KMS-11 (cell line): ENCODE results near the gene ZDHHC22.
A peak's percentile ranks its signal among the peaks of the same experiment; 100 is the strongest.

ENCODE experiments used
- H2AFZ ChIP-seq: fragments of 200-600 bp; sonication (generic); 2 replicates; pipeline ENCODE4 v1.6.1; 2016; ENCODE audit warnings: antibody characterized with exemption, mixed run types, low read depth
- H3K27ac ChIP-seq: fragments of 200-600 bp; sonication (generic); 2 replicates; pipeline ENCODE4 v1.6.1; 2016; ENCODE audit warnings: mild to moderate bottlenecking, mixed run types
- H3K27me3 ChIP-seq: fragments of 200-600 bp; sonication (generic); 2 replicates; pipeline ENCODE4 v1.6.1; 2017; ENCODE audit warnings: mild to moderate bottlenecking, low read depth, mixed run types, moderate library complexity; ENCODE audit not compliant: insufficient read depth
- H3K36me3 ChIP-seq: fragments of 200-600 bp; sonication (generic); 2 replicates; pipeline ENCODE4 v1.6.1; 2017; ENCODE audit warnings: mild to moderate bottlenecking, mixed run types; ENCODE audit not compliant: insufficient read depth
- H3K4me1 ChIP-seq: fragments of 200-600 bp; sonication (generic); 2 replicates; pipeline ENCODE4 v1.6.1; 2016; ENCODE audit warnings: mild to moderate bottlenecking, low read depth, mixed run types; ENCODE audit not compliant: poor library complexity, severe bottlenecking
- H3K4me2 ChIP-seq: fragments of 200-600 bp; sonication (generic); 2 replicates; pipeline ENCODE4 v1.7.0; 2016; ENCODE audit warnings: mild to moderate bottlenecking, mixed run types
- H3K4me3 ChIP-seq: fragments of 200-600 bp; sonication (generic); IDR thresholded peaks from 2 replicates; pipeline ENCODE4 v1.6.1; 2017; ENCODE audit warnings: low read depth, low read length, mixed read lengths; ENCODE audit not compliant: insufficient read depth
- H3K79me2 ChIP-seq: fragments of 200-600 bp; sonication (generic); 2 replicates; pipeline ENCODE4 v1.6.1; 2016; ENCODE audit warnings: low read depth, mixed run types; ENCODE audit not compliant: insufficient read depth
- H3K9ac ChIP-seq: fragments of 200-600 bp; sonication (generic); 2 replicates; pipeline ENCODE4 v1.6.1; 2016; ENCODE audit warnings: mild to moderate bottlenecking, mixed run types
- H4K20me1 ChIP-seq: fragments of 200-600 bp; sonication (generic); 2 replicates; pipeline ENCODE4 v1.6.1; 2016; ENCODE audit warnings: mild to moderate bottlenecking, mixed run types; ENCODE audit not compliant: insufficient read depth
- TF ChIP-seq, protein P1 (sequence below): fragments of 200-600 bp; sonication (generic); conservative IDR thresholded peaks from 2 replicates; pipeline ENCODE4 v1.6.1; 2017; ENCODE audit warnings: low read depth, mild to moderate bottlenecking, antibody characterized with exemption, low read length, moderate library complexity, mixed read lengths

ZDHHC22 gene

DNA sequence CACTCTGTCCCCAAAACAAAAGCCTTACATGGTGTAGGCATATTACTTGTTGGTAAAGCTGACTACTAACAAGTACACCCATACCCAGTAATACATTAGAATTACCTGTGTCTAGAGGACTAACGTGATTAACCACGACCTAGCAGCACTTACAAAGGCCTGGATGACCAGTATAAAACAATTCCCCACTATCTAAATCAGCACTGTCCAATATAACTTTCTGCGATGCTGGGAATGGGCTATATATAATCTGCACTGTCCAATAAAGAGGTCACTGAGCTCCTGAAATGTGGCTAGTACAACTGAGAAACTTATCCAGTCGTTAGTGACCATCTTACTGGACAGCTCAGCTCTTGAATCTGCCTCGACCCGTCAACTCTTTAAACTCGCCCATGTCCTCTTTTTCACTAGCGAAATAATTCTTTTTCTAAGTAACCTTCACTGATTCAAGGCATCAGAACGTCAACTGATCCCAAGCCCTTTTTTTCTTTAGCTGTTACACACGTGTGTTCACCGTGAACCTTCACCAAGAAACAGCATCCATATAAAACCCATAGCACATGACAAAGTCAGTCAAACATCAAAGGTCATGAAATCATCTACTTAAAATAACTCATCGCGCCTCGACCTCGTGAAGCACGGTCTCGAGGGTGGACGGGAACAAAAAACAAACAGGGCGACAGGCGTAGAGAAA is 44.4 kb downstream of the ZDHHC22 start:
- Histone ChIP-seq H4K20me1 (no peaks in the 10 kb centered on the region), H3K4me1 (peaks cover 24% of the 10 kb centered on the region), H3K4me3 (no peak overlapping the region), H3K27ac (peak overlapping the region; percentile 94), H3K4me2 (peak overlapping the region; percentile 78), H3K27me3 (no peaks in the 10 kb centered on the region), H3K79me2 (no peaks in the 10 kb centered on the region), H3K9ac (peak overlapping the region; percentile 89), H3K36me3 (no peaks in the 10 kb centered on the region), H2AFZ (peak overlapping the region; percentile 60)
- TF ChIP-seq, protein P1, sequence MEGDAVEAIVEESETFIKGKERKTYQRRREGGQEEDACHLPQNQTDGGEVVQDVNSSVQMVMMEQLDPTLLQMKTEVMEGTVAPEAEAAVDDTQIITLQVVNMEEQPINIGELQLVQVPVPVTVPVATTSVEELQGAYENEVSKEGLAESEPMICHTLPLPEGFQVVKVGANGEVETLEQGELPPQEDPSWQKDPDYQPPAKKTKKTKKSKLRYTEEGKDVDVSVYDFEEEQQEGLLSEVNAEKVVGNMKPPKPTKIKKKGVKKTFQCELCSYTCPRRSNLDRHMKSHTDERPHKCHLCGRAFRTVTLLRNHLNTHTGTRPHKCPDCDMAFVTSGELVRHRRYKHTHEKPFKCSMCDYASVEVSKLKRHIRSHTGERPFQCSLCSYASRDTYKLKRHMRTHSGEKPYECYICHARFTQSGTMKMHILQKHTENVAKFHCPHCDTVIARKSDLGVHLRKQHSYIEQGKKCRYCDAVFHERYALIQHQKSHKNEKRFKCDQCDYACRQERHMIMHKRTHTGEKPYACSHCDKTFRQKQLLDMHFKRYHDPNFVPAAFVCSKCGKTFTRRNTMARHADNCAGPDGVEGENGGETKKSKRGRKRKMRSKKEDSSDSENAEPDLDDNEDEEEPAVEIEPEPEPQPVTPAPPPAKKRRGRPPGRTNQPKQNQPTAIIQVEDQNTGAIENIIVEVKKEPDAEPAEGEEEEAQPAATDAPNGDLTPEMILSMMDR: no peak

DNA sequence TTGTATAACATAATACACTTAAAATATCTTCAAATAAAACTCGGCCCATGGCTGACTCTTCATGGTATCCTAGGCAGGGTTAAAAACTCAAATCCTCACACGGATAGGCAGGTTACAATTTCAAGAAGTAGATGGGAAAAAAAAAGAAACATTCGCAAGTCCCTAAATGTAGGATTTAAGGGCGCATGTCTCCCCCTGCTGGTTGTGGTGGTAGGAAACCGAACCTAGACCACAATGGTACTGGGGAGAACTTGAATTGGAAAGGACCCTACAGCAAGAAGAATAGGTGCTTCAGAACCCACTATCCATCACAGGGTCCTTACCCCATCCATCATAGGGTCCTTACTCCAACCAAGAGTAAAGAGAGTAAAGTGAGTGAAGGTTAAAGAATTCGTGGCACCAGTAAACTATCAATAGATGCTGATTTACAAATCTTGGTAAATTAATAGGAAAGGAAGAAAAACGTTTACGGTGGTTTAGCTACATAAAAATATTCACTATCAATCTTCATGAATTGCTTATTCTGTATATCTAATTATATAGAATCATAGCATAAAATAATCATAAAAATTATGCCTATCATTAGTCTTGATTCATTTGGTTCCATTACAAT is 46.8 kb downstream of the ZDHHC22 start:
- Histone ChIP-seq H3K36me3 (no peaks in the 10 kb centered on the region), H3K4me2 (no peak overlapping the region), H3K4me1 (peaks cover 24% of the 10 kb centered on the region), H3K79me2 (no peaks in the 10 kb centered on the region), H3K4me3 (no peak overlapping the region), H2AFZ (no peak overlapping the region), H3K27ac (no peak overlapping the region), H4K20me1 (no peaks in the 10 kb centered on the region), H3K9ac (no peak overlapping the region), H3K27me3 (no peaks in the 10 kb centered on the region)
- TF ChIP-seq, protein P1: peak; percentile 69

DNA sequence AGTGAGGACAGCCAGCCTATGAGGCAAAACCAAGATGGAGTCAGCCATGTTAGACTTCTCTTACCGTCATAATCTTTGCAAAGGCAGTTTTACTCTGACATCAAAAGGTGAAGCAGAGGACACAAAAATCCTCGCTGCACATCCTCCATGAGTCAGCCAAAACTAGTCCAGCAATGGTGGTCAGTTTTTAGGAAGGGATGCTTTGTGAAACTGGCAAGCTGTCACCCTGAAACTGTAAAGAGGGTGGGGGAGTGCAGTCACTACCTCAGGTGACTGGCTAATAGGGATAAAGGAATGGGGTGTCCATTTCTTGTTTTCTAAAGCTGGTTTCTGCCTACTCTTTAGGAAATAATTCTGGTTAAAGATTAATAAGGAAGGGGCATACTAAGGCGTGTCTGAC is 48.9 kb downstream of the ZDHHC22 start:
- Histone ChIP-seq H3K36me3 (no peaks in the 10 kb centered on the region), H3K9ac (no peak overlapping the region), H3K27ac (no peak overlapping the region), H3K4me2 (no peak overlapping the region), H2AFZ (no peak overlapping the region), H3K4me1 (peaks cover 20% of the 10 kb centered on the region), H3K4me3 (no peak overlapping the region), H3K27me3 (no peaks in the 10 kb centered on the region), H4K20me1 (no peaks in the 10 kb centered on the region), H3K79me2 (no peaks in the 10 kb centered on the region)
- TF ChIP-seq, protein P1: no peak

GRCh38 chr14:77091518-77091917 is 50.1 kb downstream of the ZDHHC22 start:
- Histone ChIP-seq H3K9ac (no peak overlapping the region), H3K4me1 (peaks cover 17% of the 10 kb centered on the region), H4K20me1 (no peaks in the 10 kb centered on the region), H3K27me3 (no peaks in the 10 kb centered on the region), H2AFZ (no peak overlapping the region), H3K27ac (no peak overlapping the region), H3K36me3 (no peaks in the 10 kb centered on the region), H3K79me2 (no peaks in the 10 kb centered on the region), H3K4me3 (no peak overlapping the region), H3K4me2 (no peak overlapping the region)
- TF ChIP-seq, protein P1: no peak
